Calu3 (cell line): ENCODE measurements around the gene CBLL1. TPM values are rescaled to one million over a fixed set of nuclear protein-coding genes. Genes with fewer than 3 reads are reported as not detected.
A peak's percentile ranks its signal among the peaks of the same experiment; 100 is the strongest.

ENCODE experiments used
- BruUV-seq: library from RNA; stranded (reverse); fragments of 400-500 nt; replicated peaks from 2 replicates; lab custom pipeline; 2021; lab: Mats Ljungman, UMichigan
- CTCF ChIA-PET: fragments of 300-600 bp; sonication (Branson Sonifier 250); formaldehyde crosslinking; loops from one replicate; lab custom pipeline; 2022; ENCODE audit warnings: antibody characterized with exemption; lab: Charles Lee
- DNase-seq: peaks from one replicate; pipeline ENCODE4 v3.0.0; 2022
- H3K27ac Mint-ChIP-seq: one replicate; pipeline ENCODE4 v1.8.0; 2022; ENCODE audit warnings: mixed read lengths; ENCODE audit not compliant: unreplicated experiment
- H3K27me3 Mint-ChIP-seq: one replicate; pipeline ENCODE4 v1.8.0; 2022; ENCODE audit warnings: mixed read lengths; ENCODE audit not compliant: unreplicated experiment
- H3K36me3 Mint-ChIP-seq: one replicate; pipeline ENCODE4 v1.8.0; 2022; ENCODE audit warnings: mild to moderate bottlenecking, moderate library complexity, mixed read lengths; ENCODE audit not compliant: insufficient read depth, unreplicated experiment
- H3K4me1 Mint-ChIP-seq: one replicate; pipeline ENCODE4 v1.8.0; 2022; ENCODE audit warnings: mild to moderate bottlenecking, low read depth, mixed read lengths; ENCODE audit not compliant: unreplicated experiment
- H3K4me3 Mint-ChIP-seq: one replicate; pipeline ENCODE4 v1.8.0; 2022; ENCODE audit warnings: mild to moderate bottlenecking, low read depth, moderate library complexity, mixed read lengths; ENCODE audit not compliant: unreplicated experiment
- H3K9me3 Mint-ChIP-seq: one replicate; pipeline ENCODE4 v1.8.0; 2022; ENCODE audit warnings: low read depth, mixed read lengths; ENCODE audit not compliant: unreplicated experiment
- intact Hi-C: fragments of 100-400 bp; cut with micrococcal nuclease; formaldehyde crosslinking; loops from one replicate; pipeline ENCODE4 v1.10.0; 2022; ENCODE audit not compliant: unreplicated experiment
- total RNA-seq: library from RNA; stranded (reverse); gene quantifications from 2 replicates; pipeline ENCODE4 v1.2.3, GENCODE V29; 2022
- TF ChIP-seq, protein P1 (sequence below): fragments of 200-600 bp; IDR thresholded peaks from one replicate; pipeline ENCODE4 v1.8.0; 2022; ENCODE audit warnings: antibody characterized with exemption; ENCODE audit not compliant: unreplicated experiment

CBLL1 gene
- total RNA-seq, 1 experiment from 2014 or later, result 25.3 TPM

GRCh38 chr7:107725138-107725740 lies 18.7 kb upstream of the CBLL1 start:
- CTCF ChIA-PET, result interaction anchor here (1.6 kb wide), 1 partner anchor 262 kb away, joined by 5 read pairs; no protein-coding TSS in a partner anchor
- Mint-ChIP-seq H3K4me1 (no peaks in the 10 kb centered on the region), H3K27me3 (peaks cover 33% of the 10 kb centered on the region), H3K4me3 (no peak overlapping the region), H3K27ac (no peak overlapping the region), H3K9me3 (no peaks in the 10 kb centered on the region), H3K36me3 (no peaks in the 10 kb centered on the region)
- DNase-seq, result peak; percentile 44
- TF ChIP-seq, protein P1, sequence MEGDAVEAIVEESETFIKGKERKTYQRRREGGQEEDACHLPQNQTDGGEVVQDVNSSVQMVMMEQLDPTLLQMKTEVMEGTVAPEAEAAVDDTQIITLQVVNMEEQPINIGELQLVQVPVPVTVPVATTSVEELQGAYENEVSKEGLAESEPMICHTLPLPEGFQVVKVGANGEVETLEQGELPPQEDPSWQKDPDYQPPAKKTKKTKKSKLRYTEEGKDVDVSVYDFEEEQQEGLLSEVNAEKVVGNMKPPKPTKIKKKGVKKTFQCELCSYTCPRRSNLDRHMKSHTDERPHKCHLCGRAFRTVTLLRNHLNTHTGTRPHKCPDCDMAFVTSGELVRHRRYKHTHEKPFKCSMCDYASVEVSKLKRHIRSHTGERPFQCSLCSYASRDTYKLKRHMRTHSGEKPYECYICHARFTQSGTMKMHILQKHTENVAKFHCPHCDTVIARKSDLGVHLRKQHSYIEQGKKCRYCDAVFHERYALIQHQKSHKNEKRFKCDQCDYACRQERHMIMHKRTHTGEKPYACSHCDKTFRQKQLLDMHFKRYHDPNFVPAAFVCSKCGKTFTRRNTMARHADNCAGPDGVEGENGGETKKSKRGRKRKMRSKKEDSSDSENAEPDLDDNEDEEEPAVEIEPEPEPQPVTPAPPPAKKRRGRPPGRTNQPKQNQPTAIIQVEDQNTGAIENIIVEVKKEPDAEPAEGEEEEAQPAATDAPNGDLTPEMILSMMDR, result peak; percentile 22
- intact Hi-C loops, result loop anchor here (1.0 to 10.0 kb wide), 3 partner anchors 140 to 522 kb away; partner anchors contain the start of gene BCAP29
- BruUV-seq, result no TSS peak

DNA sequence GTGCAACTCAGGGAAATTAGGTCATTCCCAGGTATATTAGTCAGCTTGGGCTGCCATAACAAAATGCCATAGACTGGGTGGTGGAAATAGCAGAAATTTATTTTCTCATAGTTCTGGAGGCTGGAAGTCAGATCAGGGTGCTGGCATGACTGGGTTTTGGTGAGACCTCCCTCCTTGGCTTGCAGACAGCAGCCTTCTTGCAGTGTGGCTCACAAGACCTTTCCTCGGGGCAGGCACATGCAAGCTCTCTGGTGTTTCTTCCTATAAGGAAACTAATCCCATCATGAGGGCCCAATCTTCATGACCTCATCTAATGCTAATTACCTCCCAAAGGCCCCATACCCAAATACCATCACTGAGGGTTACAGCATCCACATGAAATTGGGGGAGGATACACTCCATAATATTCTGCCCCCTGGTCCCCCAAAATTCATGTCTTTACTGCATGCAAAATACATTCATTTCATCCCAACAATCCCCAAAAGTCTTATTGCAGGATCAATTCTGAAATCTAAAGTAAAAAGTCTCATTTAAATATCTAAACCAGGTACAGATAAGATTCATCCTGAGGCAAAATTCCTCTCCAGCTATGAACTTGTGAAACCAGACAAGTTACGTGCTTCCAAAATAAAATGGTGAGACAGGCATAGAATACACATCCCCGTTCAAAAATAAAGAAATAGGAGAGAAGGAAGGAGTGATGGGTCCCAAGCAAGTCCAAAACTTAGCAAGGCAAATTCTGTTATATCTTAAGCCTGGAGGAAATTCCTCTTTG lies 17.4 kb upstream of the CBLL1 start:
- no peak for DNase-seq
- no TSS peak for BruUV-seq
- Mint-ChIP-seq H3K4me3 (no peak overlapping the region), H3K27ac (no peak overlapping the region), H3K4me1 (no peaks in the 10 kb centered on the region), H3K27me3 (peaks cover 33% of the 10 kb centered on the region), H3K36me3 (no peaks in the 10 kb centered on the region), H3K9me3 (no peaks in the 10 kb centered on the region)
- intact Hi-C loops, result loop anchor here (10.0 kb wide), 1 partner anchor 142 kb away; the partner anchor contains the start of gene BCAP29
- TF ChIP-seq, protein P1, result no peak
- CTCF ChIA-PET, result interaction anchor here (1.6 kb wide), 1 partner anchor 263 kb away, joined by 5 read pairs; no protein-coding TSS in a partner anchor

GRCh38 chr7:107728276-107728675 lies 15.7 kb upstream of the CBLL1 start:
- Mint-ChIP-seq H3K9me3 (no peaks in the 10 kb centered on the region), H3K27ac (no peak overlapping the region), H3K4me3 (no peak overlapping the region), H3K36me3 (no peaks in the 10 kb centered on the region), H3K27me3 (peaks cover 33% of the 10 kb centered on the region), H3K4me1 (no peaks in the 10 kb centered on the region)
- intact Hi-C loops, result loop anchor here (10.0 kb wide), 1 partner anchor 143 kb away; the partner anchor contains the start of gene BCAP29
- TF ChIP-seq, protein P1, result no peak
- CTCF ChIA-PET, result no interaction called here
- no TSS peak for BruUV-seq
- no peak for DNase-seq

- BruUV-seq, result no TSS peak
- H3K9me3 Mint-ChIP-seq, result no peaks in the 10 kb centered on the region
- H3K4me3 Mint-ChIP-seq, result peak overlapping the region; percentile 96
- H3K4me1 Mint-ChIP-seq, result peaks cover 22% of the 10 kb centered on the region
- H3K36me3 Mint-ChIP-seq, result peaks cover 25% of the 10 kb centered on the region
- TF ChIP-seq, protein P1, result no peak
- CTCF ChIA-PET, result interaction anchor here (0.6 to 1.9 kb wide), 5 partner anchors 10 to 280 kb away, joined by 3 to 20 read pairs (median 6); no protein-coding TSS in a partner anchor
- peak overlapping the region; percentile 96 for H3K27ac Mint-ChIP-seq
- intact Hi-C loops, result loop anchor here (2.0 kb wide), 1 partner anchor 136 kb away; no protein-coding TSS in a partner anchor
- H3K27me3 Mint-ChIP-seq, result no peaks in the 10 kb centered on the region
- no peak for DNase-seq
Observed at GRCh38 chr7:107742678-107743566, 1.0 kb upstream of the CBLL1 start.
